Keratinocyte (primary cell): ENCODE measurements around the gene PLA2G2C. TPM values are rescaled to one million over a fixed set of nuclear protein-coding genes. Genes with fewer than 3 reads are reported as not detected.

Experiments
- DNase-seq: peaks from one replicate; pipeline ENCODE4 v3.0.0-alpha.2; 2011; ENCODE audit warnings: low read depth, missing footprints, low spot score
- FAIRE-seq: peaks from 2 replicates; lab custom pipeline; 2011; peaks lifted over from hg19 to GRCh38; lab: Jason Lieb, UNC
- H2AFZ ChIP-seq: 2 replicates; pipeline ENCODE4 v1.6.0; 2012; ENCODE audit warnings: low read length, control low read depth, inconsistent platforms; ENCODE audit not compliant: control insufficient read depth
- H3K27ac ChIP-seq: 2 replicates; pipeline ENCODE4 v1.5.1; 2011; ENCODE audit warnings: low read length; ENCODE audit not compliant: control insufficient read depth, insufficient read depth
- H3K27me3 ChIP-seq: 3 replicates; pipeline ENCODE4 v1.6.0; 2011; ENCODE audit warnings: low read length; ENCODE audit not compliant: control insufficient read depth, insufficient read depth; ENCODE audit errors: extremely low read depth
- H3K36me3 ChIP-seq, 2 experiments: 2 replicates in 1 of 2; 3 replicates in 1 of 2; pipeline ENCODE4 v1.5.1; 2011; ENCODE audit warnings: low read length in 2 of 2, mild to moderate bottlenecking in 1 of 2; ENCODE audit not compliant: control insufficient read depth in 2 of 2, insufficient read depth in 2 of 2; ENCODE audit errors: extremely low read depth in 1 of 2
- H3K4me1 ChIP-seq: 3 replicates; pipeline ENCODE4 v1.5.1; 2011; ENCODE audit warnings: low read length; ENCODE audit not compliant: control insufficient read depth, insufficient read depth; ENCODE audit errors: extremely low read depth
- H3K4me2 ChIP-seq: 3 replicates; pipeline ENCODE4 v1.6.0; 2011; ENCODE audit warnings: low read depth, low read length; ENCODE audit not compliant: control insufficient read depth, insufficient read depth; ENCODE audit errors: extremely low read depth
- H3K4me3 ChIP-seq, 3 experiments: fragments of 200-600 bp in 1 of 3; sonication (generic) in 1 of 3; 2 replicates in 2 of 3; 3 replicates in 1 of 3; pipeline ENCODE4 v1.5.1; 2011 to 2016; ENCODE audit warnings: low read length in 3 of 3, mild to moderate bottlenecking in 3 of 3, control low read depth in 2 of 3, inconsistent platforms in 1 of 3, low read depth in 1 of 3, mixed read lengths in 1 of 3, mixed run types in 1 of 3, moderate library complexity in 1 of 3; ENCODE audit not compliant: control insufficient read depth in 2 of 3, insufficient read depth in 2 of 3; ENCODE audit errors: extremely low read depth in 1 of 3
- H3K79me2 ChIP-seq: 2 replicates; pipeline ENCODE4 v1.6.0; 2012; ENCODE audit warnings: low read length; ENCODE audit not compliant: control insufficient read depth, insufficient read depth
- H3K9ac ChIP-seq: 3 replicates; pipeline ENCODE4 v1.6.0; 2011; ENCODE audit warnings: low read length; ENCODE audit not compliant: control insufficient read depth, insufficient read depth; ENCODE audit errors: extremely low read depth
- H3K9me1 ChIP-seq: 3 replicates; pipeline ENCODE4 v1.6.0; 2011; ENCODE audit warnings: low read length; ENCODE audit not compliant: control insufficient read depth, insufficient read depth; ENCODE audit errors: extremely low read depth
- H3K9me3 ChIP-seq: 2 replicates; pipeline ENCODE4 v1.5.1; 2012; ENCODE audit warnings: low read depth, low read length; ENCODE audit not compliant: control insufficient read depth
- H4K20me1 ChIP-seq: 3 replicates; pipeline ENCODE4 v1.6.0; 2011; ENCODE audit warnings: low read length; ENCODE audit not compliant: control insufficient read depth, insufficient read depth; ENCODE audit errors: extremely low read depth
- CTCF ChIP-seq, 3 experiments: IDR thresholded peaks in 1 of 3; conservative IDR thresholded peaks in 1 of 3; optimal IDR thresholded peaks in 1 of 3; 2 replicates in 2 of 3; 3 replicates in 1 of 3; pipeline versions ENCODE3 to v1.5.1; 2011; ENCODE audit warnings: low read length in 3 of 3, mild to moderate bottlenecking in 3 of 3, moderate library complexity in 2 of 3, control low read depth in 1 of 3, inconsistent platforms in 1 of 3; ENCODE audit not compliant: insufficient read depth in 2 of 3; ENCODE audit errors: extremely low read depth in 1 of 3
- EZH2 ChIP-seq: IDR thresholded peaks from one replicate; pipeline ENCODE4 v1.6.1; 2012; ENCODE audit warnings: inconsistent platforms, mild to moderate bottlenecking, low read length, moderate library complexity
- dilution Hi-C: fragments of 300-500 bp; cut with MboI; formaldehyde crosslinking; loops from one replicate; pipeline ENCODE4 v1.7.0; 2020; ENCODE audit warnings: low sequenced_read_pairs; ENCODE audit not compliant: extremely low pct_ligation_motif_present
- polyA plus RNA-seq, 5 experiments: library from polyadenylated mRNA; depleted of rRNA in 3 of 5; stranded (reverse) in 3 of 5; stranded (forward) in 1 of 5; unstranded in 1 of 5; fragments of >200 nt; gene quantifications; 1 replicate in 1 of 5; 2 replicates in 3 of 5; 3 replicates in 1 of 5; pipeline versions ENCODE4 v1.2.1 to v1.2.3, GENCODE V29; 2011 to 2012; ENCODE audit warnings: missing spikeins in 2 of 5, low read depth in 1 of 5, low replicate concordance in 1 of 5

Gene PLA2G2C
- polyA plus RNA-seq, 1 donor (not counting 4 experiments of a cell fraction or from before 2014, with no cell fraction given): not detected

GRCh38 chr1:20187813-20188454, 1.6 kb upstream of the PLA2G2C start:
- Histone ChIP-seq H3K9ac (no peak overlapping the region), H3K4me3 (no peak overlapping the region), H3K27me3 (peaks cover 50% of the 10 kb centered on the region), H3K79me2 (no peaks in the 10 kb centered on the region), H2AFZ (no peak overlapping the region), H3K4me1 (peaks cover 6% of the 10 kb centered on the region), H3K36me3 (no peaks in the 10 kb centered on the region), H3K9me1 (no peaks in the 10 kb centered on the region), H3K4me2 (no peak overlapping the region), H3K9me3 (no peaks in the 10 kb centered on the region), H3K27ac (no peak overlapping the region), H4K20me1 (no peaks in the 10 kb centered on the region)
- TF ChIP-seq CTCF (optimal IDR thresholded peaks at IDR 0.05 in 1 of 3, IDR thresholded peaks at IDR 0.05 in 1 of 3, conservative IDR thresholded peaks at IDR 0.05 in 1 of 3; ENCODE audit: extremely low read depth in 1 of 3, insufficient read depth in 2 of 3, low read length in 3 of 3): no peak
- no peak for TF ChIP-seq EZH2
- dilution Hi-C loops: no loop called here
- DNase-seq (no peak), FAIRE-seq (no peak)

GRCh38 chr1:20187103-20187812, 940 bp upstream of the PLA2G2C start:
- Histone ChIP-seq H4K20me1 (no peaks in the 10 kb centered on the region), H3K27ac (no peak overlapping the region), H3K36me3 (no peaks in the 10 kb centered on the region), H3K9me1 (no peaks in the 10 kb centered on the region), H3K9ac (no peak overlapping the region), H3K4me3 (no peak overlapping the region), H3K79me2 (no peaks in the 10 kb centered on the region), H3K4me2 (no peak overlapping the region), H3K4me1 (peaks cover 3% of the 10 kb centered on the region), H3K9me3 (no peaks in the 10 kb centered on the region), H3K27me3 (peaks cover 50% of the 10 kb centered on the region), H2AFZ (no peak overlapping the region)
- dilution Hi-C loops: no loop called here
- DNase-seq (no peak), FAIRE-seq (no peak)
- TF ChIP-seq CTCF (optimal IDR thresholded peaks at IDR 0.05 in 1 of 3, IDR thresholded peaks at IDR 0.05 in 1 of 3, conservative IDR thresholded peaks at IDR 0.05 in 1 of 3; ENCODE audit: extremely low read depth in 1 of 3, insufficient read depth in 2 of 3, low read length in 3 of 3) (peak in 1 of 3 experiments; percentile 18), EZH2 (no peak)
